GM10847 (cell line): ENCODE measurements around the gene ZBP1.

Experiments
- POLR2A ChIP-seq: IDR thresholded peaks from 2 replicates; pipeline ENCODE4 v1.6.1; 2011; ENCODE audit not compliant: insufficient read length; ENCODE audit errors: extremely low read depth

The ZBP1 gene

DNA sequence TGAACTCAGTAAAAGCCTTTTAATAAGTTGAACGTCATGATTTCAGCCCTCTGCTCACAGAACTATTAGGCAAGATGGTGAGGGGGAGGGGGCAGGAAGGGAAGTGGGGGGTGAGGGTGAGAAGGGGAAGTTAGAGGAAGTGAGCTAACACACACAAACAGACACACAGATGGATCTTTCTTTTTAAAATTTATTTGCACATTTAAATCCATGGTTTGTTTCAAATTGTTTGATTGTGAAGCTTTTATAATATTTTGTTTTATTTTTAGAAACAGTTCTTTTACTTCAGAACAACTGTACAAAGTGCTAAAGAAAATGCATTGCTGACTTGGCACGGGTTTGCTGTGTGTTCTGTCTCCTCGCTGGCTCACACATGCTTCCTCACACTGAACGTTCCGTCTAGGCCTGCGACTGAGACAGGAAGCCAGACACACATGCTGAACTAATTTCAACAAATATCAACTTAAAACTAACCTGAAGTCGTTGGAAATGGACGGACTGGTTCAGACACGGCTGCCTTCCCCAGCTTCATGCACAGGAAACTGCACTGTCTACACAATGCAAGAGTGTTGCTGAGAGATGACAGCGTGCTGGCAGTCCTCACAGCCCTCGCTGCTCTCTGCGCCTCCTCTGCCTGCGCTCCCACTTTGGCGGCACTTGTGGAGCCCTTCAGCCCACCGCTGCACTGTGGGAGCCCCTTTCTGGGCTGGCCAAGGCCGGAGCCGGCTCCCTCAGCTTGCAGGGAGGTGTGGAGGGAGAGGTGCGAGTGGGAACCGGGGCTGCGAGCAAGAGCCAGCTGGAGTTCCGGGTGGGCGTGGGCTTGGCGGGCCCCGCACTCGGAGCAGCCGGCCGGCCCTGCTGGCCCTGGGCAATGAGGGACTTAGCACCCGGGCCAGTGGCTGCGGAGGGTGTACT lies 8.1 kb upstream of the ZBP1 start:
- no peak for TF ChIP-seq POLR2A

DNA sequence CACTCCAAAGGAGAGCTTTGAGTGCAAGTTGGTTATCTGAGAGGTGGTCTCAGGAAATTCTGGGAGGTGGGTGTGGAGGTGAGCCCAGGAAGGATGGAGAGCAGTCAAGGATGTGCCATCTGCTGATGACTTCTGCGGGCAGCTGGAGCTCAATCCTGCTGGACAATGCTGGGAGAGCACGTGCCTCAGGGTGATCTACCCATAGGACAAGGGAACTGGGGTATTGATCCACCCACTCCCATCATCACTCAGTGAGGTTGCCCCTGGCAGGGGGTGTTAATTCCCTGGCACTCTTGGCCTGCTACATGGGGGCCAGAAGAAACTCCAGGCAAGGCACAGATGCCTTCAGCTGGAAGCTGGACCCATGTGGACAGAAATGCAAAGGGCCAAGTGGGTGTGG lies 7.1 kb upstream of the ZBP1 start:
- TF ChIP-seq POLR2A: no peak

DNA sequence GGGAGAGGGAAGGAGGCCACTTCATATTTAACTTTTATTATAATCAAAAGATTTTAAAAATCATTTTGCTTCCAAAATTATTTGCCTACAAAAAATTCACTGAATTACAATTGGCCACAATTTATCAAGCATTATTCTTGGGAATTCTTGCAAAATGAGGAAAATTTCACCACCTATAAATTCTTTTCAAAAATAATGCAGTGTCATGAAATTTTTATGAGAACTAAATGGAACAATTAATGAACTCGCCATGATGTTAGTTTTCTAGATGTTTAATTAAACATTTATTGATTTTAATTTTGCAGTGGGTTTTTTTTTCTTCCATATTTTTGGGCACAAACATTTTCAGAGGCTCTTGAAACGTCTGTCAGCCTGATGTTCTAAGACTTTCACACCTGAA lies 5.8 kb upstream of the ZBP1 start:
- no peak for TF ChIP-seq POLR2A

GRCh38 chr20:57625181-57625958 lies 5.1 kb upstream of the ZBP1 start:
- no peak for TF ChIP-seq POLR2A

DNA sequence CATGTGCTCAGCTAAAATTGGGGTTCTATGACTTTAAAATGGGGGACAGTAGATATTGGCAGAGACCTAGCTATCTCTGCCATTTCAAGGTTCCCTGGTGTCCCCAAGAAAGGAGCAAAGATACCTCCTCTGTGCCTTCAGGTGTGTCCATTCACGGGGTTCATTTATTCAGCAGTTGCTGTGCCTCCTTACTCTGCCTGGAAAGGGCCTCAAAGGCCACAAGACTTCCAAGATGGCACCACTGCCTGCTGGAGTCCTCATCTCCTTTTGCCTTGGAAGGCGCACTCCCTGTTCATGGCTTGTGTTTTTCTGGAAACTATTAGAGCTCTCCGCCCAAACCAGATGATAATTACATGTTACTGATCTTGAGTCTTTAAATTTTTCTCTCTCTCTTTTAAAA lies 3.9 kb upstream of the ZBP1 start:
- TF ChIP-seq POLR2A: no peak

DNA sequence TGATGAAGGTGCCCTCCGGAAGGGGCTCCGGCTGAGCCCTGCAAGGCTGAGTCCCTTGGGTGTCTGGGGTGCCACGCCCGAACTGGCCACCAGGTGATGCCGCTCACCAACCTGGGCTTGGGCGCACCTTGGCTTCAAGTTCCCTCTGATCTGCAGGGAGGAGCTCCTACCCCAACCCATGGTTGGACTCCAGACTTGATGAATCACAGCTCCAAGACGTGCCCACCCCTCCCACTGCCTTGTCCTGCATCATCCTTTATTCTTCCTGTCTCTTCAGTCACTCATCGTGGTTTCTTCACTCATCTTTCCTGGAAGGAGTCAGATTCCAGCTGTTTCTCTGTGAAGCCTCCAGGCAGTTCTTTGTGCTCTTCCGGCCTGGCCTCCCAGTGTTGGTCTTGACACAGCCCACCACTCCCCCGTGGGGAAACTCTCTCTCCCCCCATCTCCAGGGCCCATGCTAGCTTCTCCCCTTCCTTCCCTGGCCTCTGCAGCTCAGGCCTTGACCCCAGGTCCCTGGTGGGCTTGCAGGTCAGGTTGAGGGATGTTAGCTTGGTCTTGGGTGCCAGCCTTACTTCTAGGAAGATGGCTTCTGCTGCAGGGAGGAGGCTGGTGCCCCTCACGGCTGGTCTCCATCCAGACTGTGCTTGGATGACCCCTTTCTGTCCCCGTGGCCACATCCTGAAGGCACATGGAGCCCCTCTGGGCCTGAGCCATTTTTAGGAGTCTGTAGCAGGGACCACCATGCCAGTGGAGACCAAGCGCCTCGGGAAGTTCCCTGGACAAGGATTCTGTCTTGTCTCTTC lies 2.6 kb upstream of the ZBP1 start:
- TF ChIP-seq POLR2A: no peak

- TF ChIP-seq POLR2A: no peak
Observed at GRCh38 chr20:57622201-57622570, 2.0 kb upstream of the ZBP1 start.

GRCh38 chr20:57621421-57622200 lies 1.4 kb upstream of the ZBP1 start:
- no peak for TF ChIP-seq POLR2A

DNA sequence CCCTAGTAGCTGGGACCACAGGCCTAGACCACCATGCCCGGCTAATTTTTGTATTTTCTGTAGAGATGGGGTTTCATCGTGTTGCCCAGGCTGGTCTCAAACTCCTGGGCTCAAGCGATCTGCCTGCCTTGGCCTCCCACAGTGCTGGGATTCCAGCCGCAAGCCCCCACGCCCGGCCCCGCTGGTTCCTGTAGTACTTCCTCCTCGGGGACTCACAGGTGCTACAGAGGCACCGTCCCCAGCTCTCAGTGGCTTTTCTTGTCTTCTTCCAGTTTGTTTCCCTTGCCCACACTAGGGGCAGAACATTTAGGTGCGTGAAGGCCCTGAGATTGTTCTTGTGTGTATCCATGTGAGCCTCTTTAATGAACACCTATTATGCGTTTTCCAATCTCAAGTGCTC lies 773 bp upstream of the ZBP1 start:
- no peak for TF ChIP-seq POLR2A

DNA sequence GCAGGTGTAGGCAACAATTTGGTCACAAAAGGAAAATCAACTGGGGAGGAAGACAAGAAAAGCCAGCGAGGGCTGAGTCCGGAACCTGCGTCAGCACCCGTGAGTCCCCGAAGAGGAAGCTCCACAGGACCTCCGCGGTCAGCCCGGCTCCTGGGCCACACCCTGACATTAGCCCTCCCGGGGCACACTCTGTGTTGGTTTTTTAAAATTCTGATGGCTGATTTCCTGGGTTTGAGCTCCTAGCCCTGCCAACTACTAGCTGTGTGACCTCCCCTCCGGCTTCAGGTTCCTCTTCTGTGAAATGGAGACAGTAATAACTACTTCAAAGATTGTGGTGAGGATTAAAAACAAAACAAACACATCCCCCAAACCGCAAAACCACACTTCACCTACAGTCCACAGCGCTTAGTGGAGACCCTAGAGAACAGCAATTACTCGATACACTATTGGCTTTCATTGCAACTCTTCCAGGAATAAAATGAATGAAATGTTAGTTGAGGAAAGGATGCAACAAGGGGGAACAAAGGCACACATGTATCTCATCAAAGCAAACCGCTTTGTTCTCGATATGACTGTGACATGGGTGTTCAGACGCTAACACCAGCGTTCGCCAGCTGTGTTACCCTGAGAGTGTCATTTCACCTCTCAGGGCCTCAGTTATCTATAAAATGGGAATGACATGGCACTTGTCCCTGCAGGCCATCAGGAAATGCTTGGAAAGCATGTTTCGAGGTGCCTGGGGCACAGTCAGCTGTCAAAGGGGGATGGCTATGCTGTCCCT lies 985 bp downstream of the ZBP1 start:
- TF ChIP-seq POLR2A: no peak

GRCh38 chr20:57618764-57619050 lies 1.5 kb downstream of the ZBP1 start:
- no peak for TF ChIP-seq POLR2A

DNA sequence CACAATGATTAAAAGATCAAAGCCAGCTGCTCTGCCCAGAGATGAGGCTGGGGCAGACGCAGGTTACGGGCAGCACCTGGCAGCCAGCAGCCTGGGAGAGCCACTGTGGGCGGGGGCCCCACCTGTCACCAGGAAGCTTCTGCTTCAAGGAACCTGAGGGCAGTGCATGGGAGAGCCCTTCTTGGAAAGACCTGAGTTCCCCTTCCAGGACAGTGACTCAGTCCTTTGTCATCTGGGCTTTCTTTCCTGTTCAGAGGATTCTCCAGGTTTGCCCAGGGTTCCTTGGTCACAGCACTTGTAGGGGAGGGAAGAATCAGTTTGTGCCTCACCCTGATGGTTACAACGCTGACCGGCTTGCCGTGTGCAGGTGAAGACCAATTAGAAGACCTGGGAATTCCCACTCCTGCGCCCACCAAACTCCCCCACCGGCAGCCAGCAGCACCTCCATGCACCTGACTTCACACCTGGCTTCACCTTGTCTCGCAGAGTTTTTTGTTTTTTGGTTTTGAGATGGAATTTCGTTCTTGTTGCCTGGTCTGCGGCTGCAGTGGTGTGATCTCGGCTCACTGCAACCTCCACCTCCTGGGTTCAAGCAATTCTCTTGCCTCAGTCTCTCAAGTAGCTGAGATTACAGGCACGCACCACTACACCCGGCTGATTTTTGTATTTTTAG lies 2.0 kb downstream of the ZBP1 start:
- no peak for TF ChIP-seq POLR2A

GRCh38 chr20:57617079-57617795 lies 3.0 kb downstream of the ZBP1 start:
- no peak for TF ChIP-seq POLR2A
